Spleen (tissue), 11 donors: ENCODE data around the gene ACYP2. TPM values are rescaled to one million over a fixed set of nuclear protein-coding genes. Genes with fewer than 3 reads are reported as not detected.

Source experiments
- DNase-seq: peaks from one replicate; pipeline ENCODE4 v3.0.0-alpha.2; 2020
- H3K27ac ChIP-seq, 8 donors: fragments of 200-600 bp; sonication (generic) in 7 of 8; 1 replicate in 4 of 8; 2 replicates in 4 of 8; pipeline versions ENCODE4 v1.5.0 to v1.8.0; 2016 to 2021; ENCODE audit warnings: inconsistent platforms in 4 of 8, mild to moderate bottlenecking in 4 of 8, moderate library complexity in 1 of 8
- H3K27me3 ChIP-seq, 7 donors: fragments of 200-600 bp; sonication (generic) in 6 of 7; replicated peaks in 1 of 7; 1 replicate in 4 of 7; 2 replicates in 3 of 7; pipeline versions ENCODE4 v1.5.0 to v1.8.0; 2016 to 2021; ENCODE audit warnings: inconsistent platforms in 3 of 7, mild to moderate bottlenecking in 1 of 7
- H3K36me3 ChIP-seq, 6 donors: fragments of 200-600 bp; sonication (generic) in 5 of 6; 1 replicate in 4 of 6; 2 replicates in 2 of 6; pipeline versions ENCODE4 v1.5.0 to v1.8.0; 2016 to 2021; ENCODE audit warnings: inconsistent platforms in 2 of 6
- H3K4me1 ChIP-seq, 6 donors: fragments of 200-600 bp; sonication (generic) in 5 of 6; 1 replicate in 3 of 6; 2 replicates in 3 of 6; pipeline versions ENCODE4 v1.5.0 to v1.8.0; 2016 to 2021; ENCODE audit warnings: inconsistent platforms in 3 of 6
- H3K4me3 ChIP-seq, 8 donors: fragments of 200-600 bp; sonication (generic) in 7 of 8; 1 replicate in 4 of 8; 2 replicates in 4 of 8; pipeline versions ENCODE4 v1.5.0 to v1.8.0; 2016 to 2021; ENCODE audit warnings: inconsistent platforms in 4 of 8, mild to moderate bottlenecking in 4 of 8, moderate library complexity in 2 of 8
- H3K9me3 ChIP-seq, 8 donors: fragments of 200-600 bp; sonication (generic) in 7 of 8; 1 replicate in 4 of 8; 2 replicates in 4 of 8; pipeline versions ENCODE4 v1.5.0 to v1.8.0; 2016 to 2021; ENCODE audit warnings: inconsistent platforms in 4 of 8
- POLR2A ChIP-seq, 3 donors: fragments of 450-650 bp; IDR thresholded peaks; one replicate each; pipeline ENCODE4 v1.5.1; 2017; ENCODE audit warnings: antibody characterized with exemption in 3 of 3, mild to moderate bottlenecking in 1 of 3
- POLR2AphosphoS5 ChIP-seq, 3 donors: sonication (generic); formaldehyde crosslinking; IDR thresholded peaks; one replicate each; pipeline ENCODE4 v1.5.1; 2017; ENCODE audit warnings: antibody characterized with exemption in 3 of 3
- WGBS, 5 donors: extraction: QIAGEN DNeasy Blood & Tissue Kit in 3 of 5; methylation state at CpG; one replicate each; pipeline versions ENCODE4 v1.1.5 to v1.1.7; 2013 to 2018; 5-methylcytosine and 5-hydroxymethylcytosine counted together
- intact Hi-C: fragments of 100-400 bp; cut with DNase I; formaldehyde crosslinking; loops from one replicate; pipeline ENCODE4 v1.15.0; 2023; ENCODE audit warnings: low total_unique reads
- polyA plus RNA-seq, 3 donors: library from polyadenylated mRNA; stranded (reverse); fragments of 200-250 nt; gene quantifications; one replicate each; pipeline ENCODE4 v1.2.1, GENCODE V29; 2013
- total RNA-seq, 7 donors: library from RNA; depleted of rRNA in 3 of 7; stranded (reverse); fragments of >200 nt in 3 of 7; fragmentation: NEBNext Ultra II Directional in 4 of 7; extraction: Animal tissue kit (Norgen Biotek cat#: 25700) in 4 of 7; gene quantifications; one replicate each; pipeline versions ENCODE4 v1.1.0 to v1.2.1, GENCODE V29; 2016 to 2021
- TF ChIP-seq, protein P1 (sequence below), 11 experiments: fragments of 200-600 bp in 7 of 11; fragments of 450-650 bp in 4 of 11; sonication (generic) in 4 of 11; IDR thresholded peaks in 8 of 11; conservative IDR thresholded peaks in 3 of 11; 1 replicate in 7 of 11; 2 replicates in 4 of 11; pipeline versions ENCODE4 v1.4.0 to v1.8.0; 2016 to 2021; ENCODE audit warnings: antibody characterized with exemption in 11 of 11, inconsistent platforms in 4 of 11, mild to moderate bottlenecking in 1 of 11
- donor health status: healthy with polysubstance abuse.
- donor health status: DM: no; HTN: no; CAD: no; lungs with moderate emphysema.
- donor health status: DM: no; HTN: no; CAD: no.
- donor health status: Bipolar disorder and iron deficiency.
- donor health status: healthy.
- donor health status: DM: no; HTN: no; CAD: no.
- donor health status: DM: yes; HTN: yes; CAD: no.

ACYP2 gene
- total and polyA plus RNA-seq, 10 donors, result 14.6 to 32.3 (median 21.7) TPM

- no peaks in the 10 kb centered on the region for H3K9me3 ChIP-seq
- TF ChIP-seq POLR2A (IDR thresholded peaks at IDR 0.05), result no peak
- TF ChIP-seq, protein P1, sequence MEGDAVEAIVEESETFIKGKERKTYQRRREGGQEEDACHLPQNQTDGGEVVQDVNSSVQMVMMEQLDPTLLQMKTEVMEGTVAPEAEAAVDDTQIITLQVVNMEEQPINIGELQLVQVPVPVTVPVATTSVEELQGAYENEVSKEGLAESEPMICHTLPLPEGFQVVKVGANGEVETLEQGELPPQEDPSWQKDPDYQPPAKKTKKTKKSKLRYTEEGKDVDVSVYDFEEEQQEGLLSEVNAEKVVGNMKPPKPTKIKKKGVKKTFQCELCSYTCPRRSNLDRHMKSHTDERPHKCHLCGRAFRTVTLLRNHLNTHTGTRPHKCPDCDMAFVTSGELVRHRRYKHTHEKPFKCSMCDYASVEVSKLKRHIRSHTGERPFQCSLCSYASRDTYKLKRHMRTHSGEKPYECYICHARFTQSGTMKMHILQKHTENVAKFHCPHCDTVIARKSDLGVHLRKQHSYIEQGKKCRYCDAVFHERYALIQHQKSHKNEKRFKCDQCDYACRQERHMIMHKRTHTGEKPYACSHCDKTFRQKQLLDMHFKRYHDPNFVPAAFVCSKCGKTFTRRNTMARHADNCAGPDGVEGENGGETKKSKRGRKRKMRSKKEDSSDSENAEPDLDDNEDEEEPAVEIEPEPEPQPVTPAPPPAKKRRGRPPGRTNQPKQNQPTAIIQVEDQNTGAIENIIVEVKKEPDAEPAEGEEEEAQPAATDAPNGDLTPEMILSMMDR (IDR thresholded peaks at IDR 0.05 in 8 of 11, conservative IDR thresholded peaks at IDR 0.05 in 3 of 11), result no peak
- no peak for TF ChIP-seq POLR2AphosphoS5 (IDR thresholded peaks at IDR 0.05)
- H3K27me3 ChIP-seq, result no peaks in the 10 kb centered on the region
- intact Hi-C loops, result no loop called here
- WGBS, 5 donors, result 74 to 80% (median 76%) methylated on average over 6 of the region's 6 CpGs
- peaks cover 0 to 9% (median 0%) of the 10 kb centered on the region in 6 donors for H3K36me3 ChIP-seq
- peak overlapping the region in 3 of 8 donors; percentile 19 to 48 (median 36) for H3K27ac ChIP-seq
- H3K4me3 ChIP-seq, result no peak overlapping the region
- peaks cover 0 to 13% (median 1%) of the 10 kb centered on the region in 6 donors for H3K4me1 ChIP-seq
- DNase-seq, result no peak
Measured at GRCh38 chr2:54271843-54272627, 156.6 kb downstream of the ACYP2 start.

DNA sequence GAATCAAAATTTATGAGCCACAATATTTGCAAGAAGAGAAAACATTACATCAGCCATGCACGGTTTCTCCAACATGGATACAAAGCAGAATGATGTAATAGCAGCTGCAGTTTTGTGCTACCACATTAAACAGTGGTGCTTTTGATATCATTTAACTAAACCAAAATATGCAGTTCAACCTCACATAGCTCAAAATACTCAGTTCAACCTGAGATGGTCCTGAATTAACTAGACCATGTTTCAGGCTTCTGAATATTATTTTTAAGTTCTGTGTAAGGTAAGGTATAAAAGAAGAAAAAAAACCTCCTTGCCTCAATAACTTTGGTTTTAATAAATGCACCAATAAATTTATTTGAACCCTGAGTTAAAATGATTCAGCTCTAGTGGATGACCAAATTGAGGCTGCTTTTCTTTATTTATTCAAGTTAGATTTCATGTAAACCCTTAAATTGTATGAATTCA is 159.4 kb downstream of the ACYP2 start:
- WGBS, 5 donors, result 57 to 87% (median 77%) methylated on average over 1 of the region's 1 CpG

DNA sequence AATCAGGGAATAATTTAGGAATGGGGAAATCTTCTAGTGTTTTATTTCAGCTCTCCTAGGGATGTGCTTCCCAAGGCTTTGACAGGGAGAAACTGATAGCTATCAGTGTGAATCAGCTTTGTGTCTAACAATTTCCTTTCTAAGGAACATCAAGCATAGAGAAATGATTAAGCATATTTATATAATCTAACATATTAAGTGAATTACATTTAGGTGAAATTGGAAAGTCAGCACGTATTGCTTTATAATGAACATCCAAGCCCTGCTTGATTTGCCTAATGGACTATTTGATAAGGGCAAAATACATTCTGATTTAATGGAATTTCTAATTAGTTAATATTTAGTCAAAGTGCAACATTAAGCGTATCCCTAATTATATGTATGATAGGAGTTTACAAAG is 160.1 kb downstream of the ACYP2 start:
- TF ChIP-seq POLR2AphosphoS5 (IDR thresholded peaks at IDR 0.05) (no peak), POLR2A (IDR thresholded peaks at IDR 0.05) (no peak)
- TF ChIP-seq, protein P1 (IDR thresholded peaks at IDR 0.05 in 8 of 11, conservative IDR thresholded peaks at IDR 0.05 in 3 of 11), result no peak
- H3K4me1 ChIP-seq, result peaks cover 0 to 13% (median 1%) of the 10 kb centered on the region in 6 donors
- intact Hi-C loops, result no loop called here

More for the DNA sequence above, 159.4 kb downstream of the ACYP2 start:
- intact Hi-C loops, result no loop called here
- TF ChIP-seq, protein P1 (IDR thresholded peaks at IDR 0.05 in 8 of 11, conservative IDR thresholded peaks at IDR 0.05 in 3 of 11), result no peak
- TF ChIP-seq POLR2A (IDR thresholded peaks at IDR 0.05) (no peak), POLR2AphosphoS5 (IDR thresholded peaks at IDR 0.05) (no peak)
- peaks cover 0 to 13% (median 1%) of the 10 kb centered on the region in 6 donors for H3K4me1 ChIP-seq
- H3K27me3 ChIP-seq, result no peaks in the 10 kb centered on the region
- no peak for DNase-seq
- H3K9me3 ChIP-seq, result no peaks in the 10 kb centered on the region
- H3K27ac ChIP-seq, result no peak overlapping the region
- H3K36me3 ChIP-seq, result peaks cover 0 to 9% (median 0%) of the 10 kb centered on the region in 6 donors
- no peak overlapping the region for H3K4me3 ChIP-seq

DNA sequence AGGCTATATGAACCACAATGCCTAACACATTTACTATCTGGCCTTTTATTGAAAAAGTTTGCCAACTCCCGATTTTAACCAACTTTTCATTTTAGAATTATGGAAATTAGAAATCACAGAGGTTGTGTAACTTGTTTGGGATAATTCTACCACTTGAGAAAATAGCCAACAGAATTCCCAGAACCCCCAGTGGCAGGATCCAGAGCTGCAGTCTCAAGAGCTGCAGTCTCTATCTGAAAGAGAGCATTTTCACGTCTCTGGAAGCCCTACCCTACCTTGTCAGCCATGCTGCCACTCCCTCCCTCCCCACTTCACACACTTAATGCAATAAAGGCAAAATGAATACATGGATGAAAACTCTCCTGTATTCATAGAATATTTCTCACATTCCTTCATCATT is 164.0 kb downstream of the ACYP2 start:
- Histone ChIP-seq H3K4me1 (no peaks in the 10 kb centered on the region), H3K27ac (no peak overlapping the region), H3K27me3 (no peaks in the 10 kb centered on the region), H3K36me3 (no peaks in the 10 kb centered on the region), H3K4me3 (no peak overlapping the region), H3K9me3 (no peaks in the 10 kb centered on the region)
- intact Hi-C loops, result no loop called here
- TF ChIP-seq POLR2A (IDR thresholded peaks at IDR 0.05) (no peak), POLR2AphosphoS5 (IDR thresholded peaks at IDR 0.05) (no peak)
- TF ChIP-seq, protein P1 (IDR thresholded peaks at IDR 0.05 in 8 of 11, conservative IDR thresholded peaks at IDR 0.05 in 3 of 11), result peak in 1 of 11 experiments; percentile 13
- 69 to 93% (median 89%) methylated on average over 2 of the region's 2 CpGs for WGBS, 5 donors
- DNase-seq, result no peak

More for the DNA sequence above, 160.1 kb downstream of the ACYP2 start:
- no peak for DNase-seq
- no peaks in the 10 kb centered on the region for H3K9me3 ChIP-seq
- peaks cover 0 to 9% (median 0%) of the 10 kb centered on the region in 6 donors for H3K36me3 ChIP-seq
- H3K4me3 ChIP-seq, result no peak overlapping the region
- whole genome bisulfite sequencing, 5 donors, result 71 to 95% (median 80%) methylated on average over 2 of the region's 2 CpGs
- no peak overlapping the region for H3K27ac ChIP-seq
- no peaks in the 10 kb centered on the region for H3K27me3 ChIP-seq
